Transverse colon (tissue), 4 donors: ENCODE measurements around the gene PGAP2.

ENCODE experiments used
- POLR2AphosphoS5 ChIP-seq, 3 donors: sonication (generic); formaldehyde crosslinking; IDR thresholded peaks; one replicate each; pipeline ENCODE4 v1.6.1; 2016; ENCODE audit warnings: antibody characterized with exemption in 3 of 3
- TF ChIP-seq, protein P1 (sequence below), 5 experiments: fragments of 200-600 bp in 3 of 5; fragments of 450-650 bp in 2 of 5; sonication (generic) in 3 of 5; IDR thresholded peaks; 1 replicate in 2 of 5; 2 replicates in 3 of 5; pipeline ENCODE4 v1.5.1; 2016 to 2017; ENCODE audit warnings: antibody characterized with exemption in 5 of 5, inconsistent platforms in 3 of 5, mild to moderate bottlenecking in 2 of 5, moderate library complexity in 1 of 5

DNA sequence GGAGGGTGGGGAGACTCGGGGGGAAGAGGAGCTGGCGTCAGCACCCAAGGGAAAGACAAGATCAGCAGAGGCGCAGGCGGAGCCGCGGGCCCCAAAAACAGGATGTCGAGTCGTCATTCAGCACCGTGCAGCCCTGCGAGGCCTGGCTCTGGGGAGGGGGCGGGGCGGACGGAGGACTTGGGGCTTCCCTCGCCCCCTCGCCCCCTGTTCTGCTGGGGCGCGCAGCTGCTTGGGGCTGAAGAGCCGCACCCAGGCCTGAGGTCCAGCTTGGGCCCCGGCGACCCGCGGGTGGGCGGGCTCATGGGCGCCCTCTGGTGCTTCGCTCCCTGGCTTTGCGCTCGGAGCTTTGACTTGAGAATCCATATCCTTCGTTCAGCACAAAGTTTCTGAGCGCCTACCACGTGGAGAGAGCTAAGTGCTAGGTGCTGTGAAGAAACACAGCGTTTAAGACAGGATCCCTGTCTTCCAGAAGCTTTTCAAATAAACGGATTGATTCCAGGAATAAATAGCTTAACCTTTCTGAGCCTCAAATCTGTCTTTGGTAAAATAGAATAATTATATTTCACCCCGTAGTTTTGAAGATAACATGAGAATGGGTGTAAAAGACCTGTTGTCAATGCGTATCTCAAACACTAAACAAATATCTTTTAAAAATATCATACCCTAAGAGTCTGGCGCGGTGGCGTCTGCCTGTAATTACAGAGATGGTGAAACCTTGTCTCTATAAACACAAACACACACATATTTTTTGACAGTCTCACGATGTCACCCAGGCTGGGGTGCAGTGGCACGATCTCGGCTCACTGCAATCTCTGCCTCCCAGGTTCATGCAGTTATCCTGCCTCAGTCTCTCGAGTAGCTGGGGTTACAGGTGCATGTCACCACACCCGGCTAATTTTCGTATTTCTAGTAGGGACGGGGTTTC is 33.3 kb downstream of the PGAP2 start:
- TF ChIP-seq, protein P1, sequence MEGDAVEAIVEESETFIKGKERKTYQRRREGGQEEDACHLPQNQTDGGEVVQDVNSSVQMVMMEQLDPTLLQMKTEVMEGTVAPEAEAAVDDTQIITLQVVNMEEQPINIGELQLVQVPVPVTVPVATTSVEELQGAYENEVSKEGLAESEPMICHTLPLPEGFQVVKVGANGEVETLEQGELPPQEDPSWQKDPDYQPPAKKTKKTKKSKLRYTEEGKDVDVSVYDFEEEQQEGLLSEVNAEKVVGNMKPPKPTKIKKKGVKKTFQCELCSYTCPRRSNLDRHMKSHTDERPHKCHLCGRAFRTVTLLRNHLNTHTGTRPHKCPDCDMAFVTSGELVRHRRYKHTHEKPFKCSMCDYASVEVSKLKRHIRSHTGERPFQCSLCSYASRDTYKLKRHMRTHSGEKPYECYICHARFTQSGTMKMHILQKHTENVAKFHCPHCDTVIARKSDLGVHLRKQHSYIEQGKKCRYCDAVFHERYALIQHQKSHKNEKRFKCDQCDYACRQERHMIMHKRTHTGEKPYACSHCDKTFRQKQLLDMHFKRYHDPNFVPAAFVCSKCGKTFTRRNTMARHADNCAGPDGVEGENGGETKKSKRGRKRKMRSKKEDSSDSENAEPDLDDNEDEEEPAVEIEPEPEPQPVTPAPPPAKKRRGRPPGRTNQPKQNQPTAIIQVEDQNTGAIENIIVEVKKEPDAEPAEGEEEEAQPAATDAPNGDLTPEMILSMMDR (IDR thresholded peaks at IDR 0.05): peak; percentile 75 to 81 (median 80)
- peak; percentile 44 to 81 (median 71) for TF ChIP-seq POLR2AphosphoS5 (IDR thresholded peaks at IDR 0.05)
